Breast epithelium (tissue), 3 donors: Measurements from ENCODE around the gene TSPAN7.

Source experiments
- CTCF ChIP-seq, 3 donors: fragments of 450-650 bp; IDR thresholded peaks; one replicate each; pipeline ENCODE4 v1.5.1; 2016 to 2017; ENCODE audit warnings: antibody characterized with exemption in 3 of 3, mild to moderate bottlenecking in 3 of 3, moderate library complexity in 3 of 3
- POLR2A ChIP-seq: fragments of 450-650 bp; IDR thresholded peaks from one replicate; pipeline ENCODE4 v1.6.1; 2016; ENCODE audit warnings: antibody characterized with exemption, mild to moderate bottlenecking, moderate library complexity
- POLR2AphosphoS5 ChIP-seq, 3 donors: sonication (generic); formaldehyde crosslinking; IDR thresholded peaks; one replicate each; pipeline ENCODE4 v1.6.1; 2017; ENCODE audit warnings: antibody characterized with exemption in 3 of 3

GRCh38 chrX:38618180-38618579 is 56.8 kb downstream of the TSPAN7 start:
- TF ChIP-seq POLR2A (no peak), CTCF (IDR thresholded peaks at IDR 0.05) (no peak), POLR2AphosphoS5 (IDR thresholded peaks at IDR 0.05) (no peak)
